T-helper 22 cell (primary cell): Measurements from ENCODE around the gene PRR30.

Experiments
- DNase-seq: peaks from one replicate; pipeline ENCODE4 v3.0.0-alpha.2; 2020; ENCODE audit warnings: low read depth

PRR30 gene

GRCh38 chr2:27097341-27097740 lies 41.9 kb downstream of the PRR30 start:
- no peak for DNase-seq

- no peak for DNase-seq
These were observed 42.4 kb downstream of the PRR30 start for GRCh38 chr2:27096748-27097297.

- DNase-seq = no peak
These were observed 43.2 kb downstream of the PRR30 start for GRCh38 chr2:27095745-27096651.

GRCh38 chr2:27095427-27095744 lies 43.8 kb downstream of the PRR30 start:
- no peak for DNase-seq

- DNase-seq = no peak
These were observed 44.7 kb downstream of the PRR30 start for GRCh38 chr2:27094353-27094984.

GRCh38 chr2:27093430-27094352 lies 45.5 kb downstream of the PRR30 start:
- DNase-seq = no peak

GRCh38 chr2:27092696-27093429 lies 46.3 kb downstream of the PRR30 start:
- no peak for DNase-seq

GRCh38 chr2:27091746-27092695 lies 47.2 kb downstream of the PRR30 start:
- DNase-seq = no peak

GRCh38 chr2:27089111-27089954 lies 49.9 kb downstream of the PRR30 start:
- no peak for DNase-seq

- DNase-seq = no peak
These were observed 50.6 kb downstream of the PRR30 start for GRCh38 chr2:27088634-27089033.

GRCh38 chr2:27087823-27088410 lies 51.3 kb downstream of the PRR30 start:
- no peak for DNase-seq
